ENCODE measurements around the gene LSP1.

GRCh38 chr11:1867381-1867780 is 14.5 kb downstream of the LSP1 start:
- TF ChIP-seq, protein P1, sequence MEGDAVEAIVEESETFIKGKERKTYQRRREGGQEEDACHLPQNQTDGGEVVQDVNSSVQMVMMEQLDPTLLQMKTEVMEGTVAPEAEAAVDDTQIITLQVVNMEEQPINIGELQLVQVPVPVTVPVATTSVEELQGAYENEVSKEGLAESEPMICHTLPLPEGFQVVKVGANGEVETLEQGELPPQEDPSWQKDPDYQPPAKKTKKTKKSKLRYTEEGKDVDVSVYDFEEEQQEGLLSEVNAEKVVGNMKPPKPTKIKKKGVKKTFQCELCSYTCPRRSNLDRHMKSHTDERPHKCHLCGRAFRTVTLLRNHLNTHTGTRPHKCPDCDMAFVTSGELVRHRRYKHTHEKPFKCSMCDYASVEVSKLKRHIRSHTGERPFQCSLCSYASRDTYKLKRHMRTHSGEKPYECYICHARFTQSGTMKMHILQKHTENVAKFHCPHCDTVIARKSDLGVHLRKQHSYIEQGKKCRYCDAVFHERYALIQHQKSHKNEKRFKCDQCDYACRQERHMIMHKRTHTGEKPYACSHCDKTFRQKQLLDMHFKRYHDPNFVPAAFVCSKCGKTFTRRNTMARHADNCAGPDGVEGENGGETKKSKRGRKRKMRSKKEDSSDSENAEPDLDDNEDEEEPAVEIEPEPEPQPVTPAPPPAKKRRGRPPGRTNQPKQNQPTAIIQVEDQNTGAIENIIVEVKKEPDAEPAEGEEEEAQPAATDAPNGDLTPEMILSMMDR (IDR thresholded peaks at IDR 0.05; ENCODE audit: insufficient read depth, low read length): no peak
- TF ChIP-seq, protein P2, sequence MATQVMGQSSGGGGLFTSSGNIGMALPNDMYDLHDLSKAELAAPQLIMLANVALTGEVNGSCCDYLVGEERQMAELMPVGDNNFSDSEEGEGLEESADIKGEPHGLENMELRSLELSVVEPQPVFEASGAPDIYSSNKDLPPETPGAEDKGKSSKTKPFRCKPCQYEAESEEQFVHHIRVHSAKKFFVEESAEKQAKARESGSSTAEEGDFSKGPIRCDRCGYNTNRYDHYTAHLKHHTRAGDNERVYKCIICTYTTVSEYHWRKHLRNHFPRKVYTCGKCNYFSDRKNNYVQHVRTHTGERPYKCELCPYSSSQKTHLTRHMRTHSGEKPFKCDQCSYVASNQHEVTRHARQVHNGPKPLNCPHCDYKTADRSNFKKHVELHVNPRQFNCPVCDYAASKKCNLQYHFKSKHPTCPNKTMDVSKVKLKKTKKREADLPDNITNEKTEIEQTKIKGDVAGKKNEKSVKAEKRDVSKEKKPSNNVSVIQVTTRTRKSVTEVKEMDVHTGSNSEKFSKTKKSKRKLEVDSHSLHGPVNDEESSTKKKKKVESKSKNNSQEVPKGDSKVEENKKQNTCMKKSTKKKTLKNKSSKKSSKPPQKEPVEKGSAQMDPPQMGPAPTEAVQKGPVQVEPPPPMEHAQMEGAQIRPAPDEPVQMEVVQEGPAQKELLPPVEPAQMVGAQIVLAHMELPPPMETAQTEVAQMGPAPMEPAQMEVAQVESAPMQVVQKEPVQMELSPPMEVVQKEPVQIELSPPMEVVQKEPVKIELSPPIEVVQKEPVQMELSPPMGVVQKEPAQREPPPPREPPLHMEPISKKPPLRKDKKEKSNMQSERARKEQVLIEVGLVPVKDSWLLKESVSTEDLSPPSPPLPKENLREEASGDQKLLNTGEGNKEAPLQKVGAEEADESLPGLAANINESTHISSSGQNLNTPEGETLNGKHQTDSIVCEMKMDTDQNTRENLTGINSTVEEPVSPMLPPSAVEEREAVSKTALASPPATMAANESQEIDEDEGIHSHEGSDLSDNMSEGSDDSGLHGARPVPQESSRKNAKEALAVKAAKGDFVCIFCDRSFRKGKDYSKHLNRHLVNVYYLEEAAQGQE (IDR thresholded peaks at IDR 0.05; ENCODE audit: insufficient replicate concordance, low read depth): no peak
- TF ChIP-seq POLR2AphosphoS5 (IDR thresholded peaks at IDR 0.05; ENCODE audit: low read depth) (no peak), GABPA (IDR thresholded peaks at IDR 0.05; ENCODE audit: low read depth) (no peak), SPI1 (IDR thresholded peaks at IDR 0.05; ENCODE audit: borderline replicate concordance, low read depth) (no peak)
